GM13977 (cell line): ENCODE measurements around the gene IFNA21.

Source experiments
- DNase-seq: peaks from one replicate; pipeline ENCODE4 v3.0.0; 2012; ENCODE audit warnings: low spot score
- in situ Hi-C: fragments of 300-500 bp; cut with MboI; formaldehyde crosslinking; loops from one replicate; pipeline ENCODE4 v1.12.0; 2022; ENCODE audit warnings: low sequenced_read_pairs, low pct_unique_long_range_greater_than_20kb, mixed read lengths, inconsistent platforms; ENCODE audit not compliant: unreplicated experiment
- TF ChIP-seq, protein P1 (sequence below): IDR thresholded peaks from 2 replicates; pipeline ENCODE4 v1.5.1; 2012; ENCODE audit warnings: mild to moderate bottlenecking, control low read depth; ENCODE audit not compliant: insufficient read depth; ENCODE audit errors: extremely low read depth, missing control alignments

The IFNA21 gene

DNA sequence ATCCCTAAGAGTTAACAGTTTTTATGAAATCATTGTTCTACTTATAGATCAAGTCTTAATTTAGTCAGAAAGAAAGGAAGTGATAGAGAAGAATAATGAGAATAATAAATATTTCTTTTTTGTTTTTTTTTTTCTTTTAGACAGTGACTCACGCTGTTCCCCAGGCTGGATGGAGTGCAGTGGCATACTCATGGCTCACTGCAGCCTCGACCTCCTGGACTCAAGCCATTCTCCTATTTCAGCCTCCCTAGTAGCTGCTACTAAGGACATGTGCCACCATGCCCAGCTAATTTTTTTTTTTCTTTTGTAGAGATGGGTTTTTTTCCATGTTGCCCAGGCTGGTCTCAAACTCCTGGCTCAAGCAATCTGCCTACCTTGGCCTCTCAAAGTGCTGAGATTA is 11.0 kb downstream of the IFNA21 start:
- in situ Hi-C loops, result no loop called here
- DNase-seq, result no peak
- TF ChIP-seq, protein P1, sequence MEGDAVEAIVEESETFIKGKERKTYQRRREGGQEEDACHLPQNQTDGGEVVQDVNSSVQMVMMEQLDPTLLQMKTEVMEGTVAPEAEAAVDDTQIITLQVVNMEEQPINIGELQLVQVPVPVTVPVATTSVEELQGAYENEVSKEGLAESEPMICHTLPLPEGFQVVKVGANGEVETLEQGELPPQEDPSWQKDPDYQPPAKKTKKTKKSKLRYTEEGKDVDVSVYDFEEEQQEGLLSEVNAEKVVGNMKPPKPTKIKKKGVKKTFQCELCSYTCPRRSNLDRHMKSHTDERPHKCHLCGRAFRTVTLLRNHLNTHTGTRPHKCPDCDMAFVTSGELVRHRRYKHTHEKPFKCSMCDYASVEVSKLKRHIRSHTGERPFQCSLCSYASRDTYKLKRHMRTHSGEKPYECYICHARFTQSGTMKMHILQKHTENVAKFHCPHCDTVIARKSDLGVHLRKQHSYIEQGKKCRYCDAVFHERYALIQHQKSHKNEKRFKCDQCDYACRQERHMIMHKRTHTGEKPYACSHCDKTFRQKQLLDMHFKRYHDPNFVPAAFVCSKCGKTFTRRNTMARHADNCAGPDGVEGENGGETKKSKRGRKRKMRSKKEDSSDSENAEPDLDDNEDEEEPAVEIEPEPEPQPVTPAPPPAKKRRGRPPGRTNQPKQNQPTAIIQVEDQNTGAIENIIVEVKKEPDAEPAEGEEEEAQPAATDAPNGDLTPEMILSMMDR, result no peak

- TF ChIP-seq, protein P1, result peak; percentile 55
- in situ Hi-C loops, result no loop called here
- peak; percentile 33 for DNase-seq
Measured at GRCh38 chr9:21154018-21154608, 12.3 kb downstream of the IFNA21 start.

- in situ Hi-C loops, result no loop called here
- no peak for DNase-seq
- TF ChIP-seq, protein P1, result no peak
Measured at GRCh38 chr9:21153336-21154017, 13.0 kb downstream of the IFNA21 start.

DNA sequence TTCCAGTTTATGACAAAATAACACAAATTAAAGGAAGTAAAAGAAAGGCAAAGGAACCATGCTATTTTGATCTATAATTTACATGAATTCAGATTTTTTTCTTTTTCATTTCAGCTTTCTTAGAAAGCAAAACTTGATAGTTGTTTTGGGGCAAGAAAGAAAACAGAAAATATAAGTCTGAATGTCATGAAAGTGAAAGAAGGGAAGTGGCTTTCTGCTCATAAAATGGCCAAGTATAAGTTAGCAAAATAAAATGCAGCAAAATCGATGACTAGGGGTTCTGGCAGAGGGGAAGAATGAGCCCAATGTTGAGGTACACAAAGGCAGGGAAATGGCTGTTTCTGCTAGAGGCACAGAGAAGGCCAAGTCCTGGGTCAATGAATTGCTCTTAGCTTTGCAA is 21.9 kb downstream of the IFNA21 start:
- DNase-seq, result no peak
- in situ Hi-C loops, result no loop called here
- TF ChIP-seq, protein P1, result no peak

DNA sequence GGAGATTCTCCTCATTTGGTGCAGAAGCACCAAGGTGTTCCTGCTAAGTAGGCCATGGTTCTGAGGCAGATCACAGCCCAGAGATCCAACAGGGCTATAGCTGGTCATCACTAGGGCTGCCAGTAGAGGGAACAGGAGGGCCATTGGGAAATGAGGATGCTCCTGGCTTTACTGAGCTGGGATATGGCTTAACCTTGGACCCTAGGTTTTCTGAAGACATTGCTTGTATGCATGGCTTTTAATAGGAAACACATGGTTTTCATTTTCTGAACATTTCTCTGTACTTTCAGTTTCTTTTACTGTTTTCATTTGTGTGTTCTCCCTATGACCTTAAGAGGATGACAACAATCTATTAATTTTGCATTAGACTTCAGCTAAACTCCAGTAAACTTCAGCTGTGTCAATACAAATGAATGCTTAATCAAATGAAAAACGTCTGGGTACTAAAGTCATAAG is 25.0 kb downstream of the IFNA21 start, which contains the start of gene IFNW1:
Gene IFNW1, minus strand, starts transcription at position 406 of the 456 bp plus-strand sequence. Its CDS starts 262 bp downstream, at position 144.
- TF ChIP-seq, protein P1, result no peak
- in situ Hi-C loops, result no loop called here
- no peak for DNase-seq

DNA sequence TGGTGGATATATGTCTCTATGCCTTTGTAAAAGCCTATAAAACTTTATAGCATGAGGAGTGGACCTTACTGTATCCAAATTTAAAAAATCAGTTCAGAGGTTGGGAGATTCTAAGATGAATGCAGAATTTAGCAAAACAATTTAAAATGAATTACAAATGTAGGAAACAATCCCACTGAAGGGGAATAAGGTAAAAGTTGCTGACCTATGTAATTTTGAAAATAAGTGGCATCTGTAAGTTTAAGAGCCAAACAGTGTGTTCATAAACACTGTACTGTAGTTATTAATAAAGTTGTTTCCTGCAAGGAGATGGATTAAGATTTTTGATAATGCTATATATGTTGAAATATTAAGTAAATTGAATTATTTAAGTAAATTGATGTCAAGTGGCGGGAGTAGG is 29.4 kb downstream of the IFNA21 start:
- TF ChIP-seq, protein P1, result no peak
- in situ Hi-C loops, result no loop called here
- DNase-seq, result no peak
